GM13977 (cell line): ENCODE data around the gene CCND3.

Experiments used
- DNase-seq: peaks from one replicate; pipeline ENCODE4 v3.0.0; 2012; ENCODE audit warnings: low spot score
- in situ Hi-C: fragments of 300-500 bp; cut with MboI; formaldehyde crosslinking; loops from one replicate; pipeline ENCODE4 v1.12.0; 2022; ENCODE audit warnings: low sequenced_read_pairs, low pct_unique_long_range_greater_than_20kb, mixed read lengths, inconsistent platforms; ENCODE audit not compliant: unreplicated experiment
- TF ChIP-seq, protein P1 (sequence below): IDR thresholded peaks from 2 replicates; pipeline ENCODE4 v1.5.1; 2012; ENCODE audit warnings: mild to moderate bottlenecking, control low read depth; ENCODE audit not compliant: insufficient read depth; ENCODE audit errors: extremely low read depth, missing control alignments

CCND3 gene

DNA sequence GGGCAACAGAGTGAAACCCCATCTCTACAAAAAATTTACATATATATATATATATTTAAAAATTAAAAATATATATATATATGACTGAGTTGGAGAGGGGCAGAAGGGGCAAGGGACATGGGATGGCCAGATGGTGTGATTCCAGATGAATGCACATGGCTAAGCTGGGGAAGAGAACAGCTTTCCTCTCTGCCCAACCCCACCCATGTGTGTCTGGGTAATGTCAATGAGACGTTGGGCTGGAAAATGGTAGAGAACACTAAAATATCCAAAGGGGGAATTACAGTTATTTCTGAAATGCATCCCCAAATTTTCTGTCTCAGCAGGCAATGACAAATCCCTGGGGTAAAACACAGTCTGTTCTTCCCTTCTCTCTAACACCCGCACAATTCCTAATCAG lies 31.2 kb upstream of the CCND3 start:
- in situ Hi-C loops, result no loop called here
- TF ChIP-seq, protein P1, sequence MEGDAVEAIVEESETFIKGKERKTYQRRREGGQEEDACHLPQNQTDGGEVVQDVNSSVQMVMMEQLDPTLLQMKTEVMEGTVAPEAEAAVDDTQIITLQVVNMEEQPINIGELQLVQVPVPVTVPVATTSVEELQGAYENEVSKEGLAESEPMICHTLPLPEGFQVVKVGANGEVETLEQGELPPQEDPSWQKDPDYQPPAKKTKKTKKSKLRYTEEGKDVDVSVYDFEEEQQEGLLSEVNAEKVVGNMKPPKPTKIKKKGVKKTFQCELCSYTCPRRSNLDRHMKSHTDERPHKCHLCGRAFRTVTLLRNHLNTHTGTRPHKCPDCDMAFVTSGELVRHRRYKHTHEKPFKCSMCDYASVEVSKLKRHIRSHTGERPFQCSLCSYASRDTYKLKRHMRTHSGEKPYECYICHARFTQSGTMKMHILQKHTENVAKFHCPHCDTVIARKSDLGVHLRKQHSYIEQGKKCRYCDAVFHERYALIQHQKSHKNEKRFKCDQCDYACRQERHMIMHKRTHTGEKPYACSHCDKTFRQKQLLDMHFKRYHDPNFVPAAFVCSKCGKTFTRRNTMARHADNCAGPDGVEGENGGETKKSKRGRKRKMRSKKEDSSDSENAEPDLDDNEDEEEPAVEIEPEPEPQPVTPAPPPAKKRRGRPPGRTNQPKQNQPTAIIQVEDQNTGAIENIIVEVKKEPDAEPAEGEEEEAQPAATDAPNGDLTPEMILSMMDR, result no peak
- no peak for DNase-seq

DNA sequence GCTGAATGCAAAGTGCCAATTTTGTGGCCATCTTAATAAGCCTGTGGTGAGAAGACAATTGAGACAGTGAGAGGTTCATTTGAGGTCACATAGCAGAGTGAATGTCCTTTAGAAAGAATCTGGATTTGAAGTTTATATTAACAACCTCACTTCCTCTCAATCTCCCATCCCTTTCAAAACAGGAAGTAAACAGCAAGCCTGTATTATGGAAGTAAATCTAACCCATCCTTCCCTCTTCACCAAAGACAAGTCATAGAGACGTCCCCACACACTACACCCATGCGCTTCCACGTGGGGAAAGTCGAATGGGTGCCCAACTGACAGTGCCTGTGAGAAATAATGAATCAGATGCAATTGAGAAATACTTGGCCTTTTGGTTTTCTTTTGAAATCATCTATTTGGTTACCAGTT lies 28.8 kb upstream of the CCND3 start:
- DNase-seq, result no peak
- in situ Hi-C loops, result no loop called here

DNA sequence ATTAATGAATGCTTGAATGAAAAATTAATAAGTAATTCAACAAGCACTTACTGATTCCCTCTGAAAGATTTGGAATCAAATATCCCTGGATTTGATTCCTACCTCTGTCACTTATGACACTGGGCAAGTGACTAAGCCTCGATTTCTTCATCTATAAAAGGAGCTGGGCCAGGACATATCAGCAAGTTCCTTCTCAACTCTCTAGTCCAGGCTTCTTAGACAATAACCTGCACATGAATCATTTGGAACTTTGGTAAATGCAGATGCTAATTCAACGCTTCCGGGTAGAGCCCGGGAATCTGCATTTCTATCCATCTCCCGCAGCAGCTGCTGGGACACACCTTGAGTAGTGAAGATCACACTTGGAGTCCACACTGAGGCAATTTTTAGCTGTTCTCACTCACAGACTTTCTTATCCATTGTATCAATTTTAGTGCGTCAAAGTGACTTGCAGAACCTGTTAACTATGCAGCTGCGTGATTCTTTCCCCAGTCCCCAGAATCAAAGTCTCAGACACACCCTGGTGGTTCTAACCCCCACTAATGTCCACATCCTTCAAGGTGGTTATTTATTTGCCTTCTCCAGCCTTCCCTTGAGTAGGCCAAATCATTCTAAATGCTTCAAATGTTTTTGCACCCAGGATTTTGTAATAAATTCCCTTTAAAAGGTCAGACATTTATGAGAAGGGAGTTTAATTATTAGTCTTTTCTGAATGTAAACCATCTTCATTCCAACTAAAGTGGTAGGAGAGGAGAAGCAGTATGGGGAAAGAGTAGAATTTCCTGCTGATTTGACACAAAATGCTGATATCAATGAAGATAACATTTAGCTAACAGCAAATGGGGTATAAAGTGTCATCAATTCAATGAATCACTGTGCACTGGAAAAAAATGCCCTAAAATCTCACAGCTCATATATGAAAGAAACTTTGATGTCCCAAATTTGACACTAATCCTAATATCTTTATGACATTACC lies 26.0 kb upstream of the CCND3 start:
- TF ChIP-seq, protein P1, result no peak
- in situ Hi-C loops, result no loop called here
- DNase-seq, result no peak

More for the DNA sequence above, 28.8 kb upstream of the CCND3 start:
- TF ChIP-seq, protein P1, result no peak

DNA sequence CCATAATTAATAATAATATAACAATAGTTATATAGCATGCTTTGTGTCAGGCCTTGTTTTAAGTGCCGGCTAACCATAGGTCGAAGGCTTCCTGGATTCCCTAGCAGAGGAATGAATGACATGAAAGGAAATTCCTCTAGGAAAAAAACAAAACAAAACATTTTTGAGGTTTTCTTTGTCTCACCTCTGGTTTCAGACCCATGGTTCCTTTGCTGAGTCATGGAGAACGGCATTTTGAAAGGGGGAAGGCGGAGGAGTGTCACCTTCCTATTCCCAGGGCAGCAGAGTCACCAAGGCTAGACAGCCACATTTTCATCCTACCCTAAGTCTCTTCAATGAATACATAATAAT lies 25.3 kb upstream of the CCND3 start:
- no peak for DNase-seq
- TF ChIP-seq, protein P1, result no peak
- in situ Hi-C loops, result no loop called here

DNA sequence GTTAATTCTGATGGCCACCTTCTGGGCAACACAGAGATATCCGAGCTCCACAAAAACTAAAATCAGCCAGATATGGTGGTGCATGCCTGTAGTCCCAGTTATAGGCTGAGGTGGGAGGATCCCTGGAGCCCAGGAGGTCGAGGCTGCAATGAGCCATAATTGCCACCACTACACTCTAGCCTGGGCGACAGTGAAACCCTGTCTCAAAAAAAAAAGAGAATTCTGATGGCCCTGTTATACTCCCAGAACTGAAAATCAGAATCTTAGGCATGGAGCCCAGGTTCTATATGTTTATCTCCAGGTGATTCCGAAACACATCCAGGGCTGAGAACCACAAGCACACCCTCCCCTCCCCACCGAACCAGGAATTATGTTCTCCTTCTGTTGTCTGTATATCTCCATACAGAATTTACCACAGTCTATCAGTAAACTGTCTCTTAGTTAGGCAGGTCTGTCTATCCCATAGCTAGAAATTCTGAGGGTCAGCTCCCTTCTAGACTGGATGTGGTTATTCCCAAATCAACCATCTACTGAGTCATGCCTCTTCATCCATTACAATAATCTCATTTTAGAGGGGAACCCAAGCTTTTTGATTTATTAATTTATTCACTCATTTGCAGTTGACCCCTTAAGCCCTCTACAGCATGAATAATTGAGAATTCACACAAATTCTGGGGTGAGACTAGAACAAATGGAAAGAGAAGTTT lies 24.8 kb upstream of the CCND3 start:
- TF ChIP-seq, protein P1, result no peak
- no peak for DNase-seq
- in situ Hi-C loops, result no loop called here

DNA sequence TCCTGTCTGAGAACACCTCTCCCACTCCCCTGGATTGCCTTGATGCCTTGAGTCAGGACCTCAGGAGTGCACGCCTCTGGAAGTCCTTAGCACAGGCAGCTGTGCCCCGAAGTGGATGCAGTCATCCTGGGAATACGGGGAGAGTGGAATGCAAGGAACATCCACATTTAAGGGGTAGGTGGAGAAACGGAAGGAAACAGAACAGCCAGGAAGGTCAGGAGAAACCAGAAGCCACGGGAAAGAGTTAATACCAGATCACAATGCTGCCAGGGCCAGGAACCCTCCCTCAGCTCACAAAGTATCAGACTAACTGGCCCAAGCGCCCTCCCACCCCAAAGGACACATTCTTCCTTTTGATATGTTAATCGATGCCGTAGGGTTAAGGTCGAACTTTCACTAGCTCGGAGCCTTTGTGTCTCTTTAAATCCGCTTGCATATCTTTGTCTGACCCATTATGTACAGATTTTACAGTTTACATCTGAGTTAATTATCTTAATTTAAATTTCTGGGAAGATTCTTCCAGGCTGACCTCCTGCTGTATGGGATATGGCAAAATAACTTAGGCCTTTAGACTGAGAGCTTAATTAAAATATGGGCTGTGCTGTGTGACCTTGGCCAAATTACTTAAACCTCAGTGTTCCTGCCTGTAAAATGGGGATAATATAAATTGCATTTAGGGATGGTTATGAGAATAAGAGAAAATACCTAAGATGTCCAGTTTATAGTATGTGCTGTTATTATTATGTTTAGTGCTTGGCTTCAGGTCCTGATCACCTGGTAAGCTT lies 24.0 kb upstream of the CCND3 start:
- no peak for DNase-seq
- in situ Hi-C loops, result no loop called here
- TF ChIP-seq, protein P1, result no peak
